ENCODE results near the gene ROR2.

ROR2 gene

DNA sequence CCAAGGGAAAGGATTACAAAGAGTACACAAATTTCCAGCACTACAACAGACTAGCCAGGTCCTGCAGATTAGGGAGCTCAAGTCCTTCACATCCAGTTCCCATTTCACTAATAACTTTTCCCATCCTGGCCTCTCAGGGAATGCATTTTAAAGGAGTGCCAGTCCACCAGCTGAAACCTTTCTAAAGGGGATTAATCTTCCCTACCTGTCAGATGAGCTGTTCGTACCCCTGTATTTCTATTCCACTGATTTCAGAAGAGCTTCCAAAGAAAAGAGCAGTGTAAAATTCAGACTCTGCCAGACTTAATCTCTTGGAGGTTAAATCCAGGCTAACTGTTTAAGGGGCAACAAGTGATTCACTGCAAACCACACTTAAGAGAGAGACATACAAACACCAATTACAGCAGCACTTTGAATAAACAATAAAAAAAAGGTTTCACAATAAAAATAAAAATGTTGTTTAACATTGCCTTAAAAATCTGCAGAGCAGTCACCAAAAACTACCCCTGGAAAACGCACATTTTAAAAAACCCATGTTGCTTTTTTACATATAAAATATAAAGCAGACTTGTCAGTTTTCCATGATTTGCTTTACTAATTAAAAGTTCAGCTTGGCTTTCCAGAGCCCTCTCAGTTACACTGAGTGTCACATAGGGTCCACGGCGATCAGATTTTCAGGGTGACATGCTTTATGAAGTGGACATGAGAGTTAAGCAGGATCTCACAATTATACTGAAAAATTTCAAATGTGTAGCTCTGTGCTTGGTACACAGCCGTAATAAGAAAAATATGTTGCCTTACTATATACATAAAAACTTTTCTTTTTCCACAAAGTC, 3.2 kb downstream of the ROR2 start:
- TF ChIP-seq CREB5 (CRISPR knock-in tag; IDR thresholded peaks at IDR 0.05; ENCODE audit: low read depth) (no peak), RARB (CRISPR knock-in tag; IDR thresholded peaks at IDR 0.05) (no peak), ZNF565 (CRISPR knock-in tag; conservative IDR thresholded peaks at IDR 0.05; ENCODE audit: low read depth) (no peak), TCF4 (CRISPR knock-in tag; IDR thresholded peaks at IDR 0.05; ENCODE audit: borderline replicate concordance) (no peak), ZNF8 (CRISPR knock-in tag; IDR thresholded peaks at IDR 0.05) (no peak), ZNF70 (CRISPR knock-in tag; IDR thresholded peaks at IDR 0.05) (no peak), ESRRG (CRISPR knock-in tag; IDR thresholded peaks at IDR 0.05) (no peak), GLIS3 (CRISPR knock-in tag; IDR thresholded peaks at IDR 0.05) (no peak), POU6F1 (CRISPR knock-in tag; IDR thresholded peaks at IDR 0.05; ENCODE audit: borderline replicate concordance, low read depth) (no peak), CSDC2 (CRISPR knock-in tag; IDR thresholded peaks at IDR 0.05) (no peak), ARNTL (CRISPR knock-in tag; IDR thresholded peaks at IDR 0.05; ENCODE audit: borderline replicate concordance, low read depth) (no peak), TOX (CRISPR knock-in tag; IDR thresholded peaks at IDR 0.05; ENCODE audit: borderline replicate concordance) (no peak), ZFP30 (CRISPR knock-in tag; IDR thresholded peaks at IDR 0.05) (no peak), PATZ1 (CRISPR knock-in tag; IDR thresholded peaks at IDR 0.05; ENCODE audit: borderline replicate concordance) (no peak)
- TF ChIP-seq, protein P1, sequence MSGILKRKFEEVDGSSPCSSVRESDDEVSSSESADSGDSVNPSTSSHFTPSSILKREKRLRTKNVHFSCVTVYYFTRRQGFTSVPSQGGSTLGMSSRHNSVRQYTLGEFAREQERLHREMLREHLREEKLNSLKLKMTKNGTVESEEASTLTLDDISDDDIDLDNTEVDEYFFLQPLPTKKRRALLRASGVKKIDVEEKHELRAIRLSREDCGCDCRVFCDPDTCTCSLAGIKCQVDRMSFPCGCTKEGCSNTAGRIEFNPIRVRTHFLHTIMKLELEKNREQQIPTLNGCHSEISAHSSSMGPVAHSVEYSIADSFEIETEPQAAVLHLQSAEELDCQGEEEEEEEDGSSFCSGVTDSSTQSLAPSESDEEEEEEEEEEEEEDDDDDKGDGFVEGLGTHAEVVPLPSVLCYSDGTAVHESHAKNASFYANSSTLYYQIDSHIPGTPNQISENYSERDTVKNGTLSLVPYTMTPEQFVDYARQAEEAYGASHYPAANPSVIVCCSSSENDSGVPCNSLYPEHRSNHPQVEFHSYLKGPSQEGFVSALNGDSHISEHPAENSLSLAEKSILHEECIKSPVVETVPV (CRISPR knock-in tag; IDR thresholded peaks at IDR 0.05): no peak
- no peak for ATAC-seq

DNA sequence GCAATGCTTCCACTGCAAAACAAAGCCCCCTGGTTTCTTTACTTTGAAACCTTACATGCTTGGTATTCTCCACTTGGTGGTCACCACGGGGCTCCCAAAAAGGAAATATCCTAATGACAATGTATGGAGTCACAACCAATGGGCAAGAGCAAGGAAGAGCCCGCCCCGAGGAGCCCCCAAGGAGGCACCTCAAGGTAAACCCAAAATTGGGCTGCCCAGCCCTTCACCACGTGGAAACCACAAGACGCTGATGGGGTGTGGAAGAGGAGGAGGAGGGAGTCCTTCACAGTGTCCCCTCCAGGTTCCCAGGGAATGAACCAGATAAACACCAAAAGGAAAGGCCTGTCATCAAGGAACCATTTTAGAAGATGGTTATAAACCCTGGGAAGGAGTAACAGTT, 3.8 kb downstream of the ROR2 start:
- TF ChIP-seq ESRRG (CRISPR knock-in tag; IDR thresholded peaks at IDR 0.05): no peak
- TF ChIP-seq CSDC2 (CRISPR knock-in tag; IDR thresholded peaks at IDR 0.05): no peak
- no peak for ATAC-seq

DNA sequence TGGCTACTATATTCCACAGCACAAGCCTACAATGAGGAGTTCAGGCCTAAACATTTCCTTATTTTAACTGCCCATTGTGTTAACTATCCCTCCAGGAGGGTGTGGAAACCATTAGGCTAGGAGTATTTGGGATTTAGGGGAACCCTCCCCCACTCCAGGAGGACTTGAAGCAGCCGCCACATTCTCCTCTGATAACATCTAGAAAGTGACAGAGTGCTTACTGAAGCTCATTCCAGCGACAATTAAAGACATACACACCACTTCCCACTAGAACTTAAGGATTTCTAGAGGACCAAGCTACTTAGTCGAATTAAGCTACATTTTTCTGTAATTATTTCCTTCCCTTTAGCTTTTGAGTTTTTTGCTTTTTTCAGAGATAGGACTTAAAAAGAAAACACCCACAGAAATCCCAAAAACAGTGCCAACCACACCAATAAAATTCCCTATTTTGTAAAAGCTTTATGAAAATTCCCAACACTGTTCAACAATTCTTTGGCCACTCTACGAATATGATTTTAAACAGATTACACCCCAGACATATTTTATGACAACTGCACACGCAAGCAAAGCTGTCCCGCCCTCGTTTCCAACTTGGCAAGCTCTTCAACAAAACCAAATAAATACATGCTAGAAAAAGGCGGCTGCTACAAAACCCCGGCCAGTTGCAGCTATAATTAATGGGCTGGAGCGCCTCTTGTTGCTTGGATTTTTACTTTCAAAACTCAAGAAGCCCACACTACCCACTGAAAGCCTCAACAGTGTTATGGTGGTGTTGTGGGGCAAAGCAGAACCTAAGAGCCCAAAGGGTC, 4.5 kb downstream of the ROR2 start:
- ATAC-seq: no peak
- TF ChIP-seq GLIS3 (CRISPR knock-in tag; IDR thresholded peaks at IDR 0.05) (no peak), BACH2 (CRISPR knock-in tag; IDR thresholded peaks at IDR 0.05; ENCODE audit: borderline replicate concordance) (no peak), CREB5 (CRISPR knock-in tag; IDR thresholded peaks at IDR 0.05; ENCODE audit: low read depth) (no peak), ZFP30 (CRISPR knock-in tag; IDR thresholded peaks at IDR 0.05) (no peak), ESRRG (CRISPR knock-in tag; IDR thresholded peaks at IDR 0.05) (no peak), TCF4 (CRISPR knock-in tag; IDR thresholded peaks at IDR 0.05; ENCODE audit: borderline replicate concordance) (no peak), ZNF565 (CRISPR knock-in tag; conservative IDR thresholded peaks at IDR 0.05; ENCODE audit: low read depth) (no peak), ZNF8 (CRISPR knock-in tag; IDR thresholded peaks at IDR 0.05) (no peak), PPARA (CRISPR knock-in tag; IDR thresholded peaks at IDR 0.05; ENCODE audit: borderline replicate concordance) (no peak), TOX (CRISPR knock-in tag; IDR thresholded peaks at IDR 0.05; ENCODE audit: borderline replicate concordance) (no peak)

DNA sequence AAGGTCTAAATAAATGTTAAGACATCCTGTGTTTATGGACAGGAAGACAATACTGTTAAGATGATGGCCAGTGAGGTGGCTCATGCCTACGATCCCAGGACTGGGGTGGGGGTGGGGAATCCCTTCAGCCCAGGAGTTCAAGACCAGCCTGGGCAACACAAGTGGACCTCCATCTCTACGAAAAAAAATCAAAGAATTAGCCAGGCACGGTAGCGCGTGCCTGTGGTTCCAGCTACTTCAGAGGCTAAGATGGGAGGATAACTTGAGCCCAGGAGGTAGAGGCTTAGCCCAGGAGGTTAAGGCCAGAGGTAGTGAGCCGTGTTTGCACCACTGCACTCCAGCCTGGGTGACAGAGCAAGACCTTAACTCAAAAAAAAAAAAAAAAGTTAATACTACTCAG, 5.3 kb downstream of the ROR2 start:
- no peak for ATAC-seq
- TF ChIP-seq ISL1 (CRISPR knock-in tag; IDR thresholded peaks at IDR 0.05) (no peak), TCF4 (CRISPR knock-in tag; IDR thresholded peaks at IDR 0.05; ENCODE audit: borderline replicate concordance) (no peak), PPARA (CRISPR knock-in tag; IDR thresholded peaks at IDR 0.05; ENCODE audit: borderline replicate concordance) (no peak), ARNTL (CRISPR knock-in tag; IDR thresholded peaks at IDR 0.05; ENCODE audit: borderline replicate concordance, low read depth) (no peak)
- TF ChIP-seq, protein P2, sequence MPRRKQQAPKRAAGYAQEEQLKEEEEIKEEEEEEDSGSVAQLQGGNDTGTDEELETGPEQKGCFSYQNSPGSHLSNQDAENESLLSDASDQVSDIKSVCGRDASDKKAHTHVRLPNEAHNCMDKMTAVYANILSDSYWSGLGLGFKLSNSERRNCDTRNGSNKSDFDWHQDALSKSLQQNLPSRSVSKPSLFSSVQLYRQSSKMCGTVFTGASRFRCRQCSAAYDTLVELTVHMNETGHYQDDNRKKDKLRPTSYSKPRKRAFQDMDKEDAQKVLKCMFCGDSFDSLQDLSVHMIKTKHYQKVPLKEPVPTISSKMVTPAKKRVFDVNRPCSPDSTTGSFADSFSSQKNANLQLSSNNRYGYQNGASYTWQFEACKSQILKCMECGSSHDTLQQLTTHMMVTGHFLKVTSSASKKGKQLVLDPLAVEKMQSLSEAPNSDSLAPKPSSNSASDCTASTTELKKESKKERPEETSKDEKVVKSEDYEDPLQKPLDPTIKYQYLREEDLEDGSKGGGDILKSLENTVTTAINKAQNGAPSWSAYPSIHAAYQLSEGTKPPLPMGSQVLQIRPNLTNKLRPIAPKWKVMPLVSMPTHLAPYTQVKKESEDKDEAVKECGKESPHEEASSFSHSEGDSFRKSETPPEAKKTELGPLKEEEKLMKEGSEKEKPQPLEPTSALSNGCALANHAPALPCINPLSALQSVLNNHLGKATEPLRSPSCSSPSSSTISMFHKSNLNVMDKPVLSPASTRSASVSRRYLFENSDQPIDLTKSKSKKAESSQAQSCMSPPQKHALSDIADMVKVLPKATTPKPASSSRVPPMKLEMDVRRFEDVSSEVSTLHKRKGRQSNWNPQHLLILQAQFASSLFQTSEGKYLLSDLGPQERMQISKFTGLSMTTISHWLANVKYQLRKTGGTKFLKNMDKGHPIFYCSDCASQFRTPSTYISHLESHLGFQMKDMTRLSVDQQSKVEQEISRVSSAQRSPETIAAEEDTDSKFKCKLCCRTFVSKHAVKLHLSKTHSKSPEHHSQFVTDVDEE (CRISPR knock-in tag; IDR thresholded peaks at IDR 0.05): no peak
- TF ChIP-seq, protein P1 (CRISPR knock-in tag; IDR thresholded peaks at IDR 0.05): no peak

Measured in SK-N-SH treated with all-trans-retinoic acid at 6 μM for 48 hours (cell line).